NT2/D1 (cell line): ENCODE measurements around the gene TMEM161B.
A peak's percentile ranks its signal among the peaks of the same experiment; 100 is the strongest.

ENCODE experiments used
- DNase-seq: peaks from one replicate; pipeline ENCODE4 v3.0.0-alpha.2; 2011; ENCODE audit warnings: low read depth, low spot score
- H3K27me3 ChIP-seq: 2 replicates; pipeline ENCODE4 v1.6.0; 2011; ENCODE audit warnings: mild to moderate bottlenecking; ENCODE audit not compliant: insufficient read length, insufficient read depth
- H3K36me3 ChIP-seq: 2 replicates; pipeline ENCODE4 v1.6.1; 2011; ENCODE audit warnings: mild to moderate bottlenecking, low read length, mixed read lengths; ENCODE audit not compliant: insufficient read depth, insufficient read length
- H3K4me1 ChIP-seq: 2 replicates; pipeline ENCODE4 v1.5.1; 2011; ENCODE audit not compliant: insufficient read depth, insufficient read length
- H3K4me3 ChIP-seq: 2 replicates; pipeline ENCODE4 v1.5.1; 2011; ENCODE audit warnings: low read depth; ENCODE audit not compliant: insufficient read length
- H3K9ac ChIP-seq: 2 replicates; pipeline ENCODE4 v1.6.0; 2011; ENCODE audit warnings: low read depth; ENCODE audit not compliant: insufficient read length
- H3K9me3 ChIP-seq: 2 replicates; pipeline ENCODE4 v1.5.1; 2011; ENCODE audit warnings: mild to moderate bottlenecking, low read length; ENCODE audit not compliant: insufficient read depth
- SUZ12 ChIP-seq: IDR thresholded peaks from 2 replicates; pipeline ENCODE4 v1.6.1; 2011; ENCODE audit not compliant: insufficient read length, insufficient read depth; ENCODE audit errors: extremely low read depth
- YY1 ChIP-seq: IDR thresholded peaks from 2 replicates; pipeline ENCODE4 v1.6.1; 2011; ENCODE audit not compliant: insufficient read length, insufficient read depth
- ZNF274 ChIP-seq: IDR thresholded peaks from 2 replicates; pipeline ENCODE4 v1.6.1; 2011; ENCODE audit warnings: mild to moderate bottlenecking, low read depth, low read length

TMEM161B gene

DNA sequence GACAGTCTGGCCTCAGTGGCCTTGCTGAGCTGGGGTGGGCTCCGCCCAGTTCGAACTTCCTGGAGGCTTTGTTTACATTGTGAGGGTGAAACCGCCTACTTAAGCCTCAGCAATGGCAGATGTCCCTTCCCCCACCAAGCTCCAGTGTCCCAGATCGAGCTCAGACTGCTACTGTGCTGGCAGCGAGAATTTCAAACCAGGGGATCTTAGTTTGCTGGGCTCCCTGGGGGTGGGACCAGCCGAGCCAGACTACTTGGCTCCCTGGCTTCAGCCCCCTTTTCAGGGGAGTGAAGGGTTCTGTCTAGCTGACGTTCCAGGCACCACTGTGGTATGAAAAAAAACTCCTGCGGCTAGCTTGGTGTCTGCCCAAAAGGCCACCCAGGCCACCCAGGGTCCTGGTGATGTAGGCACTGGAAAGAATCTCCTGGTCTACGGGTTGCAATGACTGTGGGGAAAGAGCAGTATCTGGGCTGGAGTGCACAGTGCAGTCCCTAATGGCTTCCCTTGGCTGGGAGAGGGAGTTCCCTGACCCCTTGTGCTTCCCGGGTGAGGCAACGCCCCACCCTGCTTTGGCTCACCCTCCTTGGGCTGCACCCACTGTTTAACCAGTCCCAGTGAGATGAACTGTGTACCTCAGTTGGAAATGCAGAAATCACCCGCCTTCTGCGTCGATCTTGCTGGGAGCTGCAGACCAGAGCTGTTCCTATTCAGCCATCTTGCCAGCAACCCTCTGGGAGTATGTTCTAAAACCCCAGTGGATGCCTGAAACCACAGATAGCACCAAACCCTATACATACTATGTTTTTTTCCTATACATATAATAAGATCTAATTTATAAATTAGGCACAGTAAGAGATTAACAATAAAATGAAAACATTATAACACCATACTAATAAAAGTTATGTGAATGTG, 95.5 kb downstream of the TMEM161B start:
- no peaks in the 10 kb centered on the region for H3K36me3 ChIP-seq
- no peak overlapping the region for H3K9ac ChIP-seq
- no peaks in the 10 kb centered on the region for H3K9me3 ChIP-seq
- no peaks in the 10 kb centered on the region for H3K27me3 ChIP-seq
- peak; percentile 47 for DNase-seq
- no peak for TF ChIP-seq ZNF274
- no peak for TF ChIP-seq YY1
- TF ChIP-seq SUZ12 = no peak
- H3K4me1 ChIP-seq = no peaks in the 10 kb centered on the region
- no peak overlapping the region for H3K4me3 ChIP-seq

DNA sequence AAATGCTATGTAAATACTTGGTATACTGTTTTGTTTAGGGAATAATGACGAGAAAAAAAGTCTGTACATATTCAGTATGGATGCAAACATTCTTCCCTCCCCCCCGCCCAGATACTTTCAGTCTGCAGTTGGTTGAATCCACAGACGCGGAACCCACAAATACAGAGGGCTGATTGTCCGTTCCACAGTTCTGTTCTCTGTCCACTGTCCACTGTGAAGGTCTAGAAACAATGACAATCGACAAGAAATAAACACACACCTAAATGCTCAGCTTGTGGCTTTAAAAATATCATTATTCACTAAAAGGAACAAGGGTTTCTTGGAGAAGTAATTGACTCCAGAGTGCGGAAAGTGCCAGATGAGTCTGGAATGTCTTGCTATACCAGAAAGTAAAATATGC, 109.1 kb downstream of the TMEM161B start:
- no peaks in the 10 kb centered on the region for H3K27me3 ChIP-seq
- TF ChIP-seq ZNF274 = no peak

DNA sequence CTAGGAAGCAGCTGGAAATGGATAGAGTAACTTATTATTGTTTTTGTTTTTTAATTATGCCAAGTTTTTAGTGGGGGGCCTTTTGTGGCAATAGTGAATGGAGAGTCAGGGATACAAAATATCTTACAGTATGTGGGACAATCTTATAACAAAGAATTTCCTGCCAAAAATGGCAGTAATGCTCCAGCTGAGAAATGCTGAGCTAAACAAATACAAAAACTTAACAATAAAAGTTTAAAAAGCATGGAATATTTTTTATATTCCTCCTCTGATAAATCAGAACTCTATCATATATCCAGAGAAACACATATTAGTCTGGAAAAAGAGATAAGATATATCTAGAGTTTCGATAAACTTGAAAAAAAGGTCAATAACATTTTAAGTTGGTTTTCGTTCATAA, 110.6 kb downstream of the TMEM161B start:
- DNase-seq = no peak
- H3K9ac ChIP-seq = no peak overlapping the region
- no peaks in the 10 kb centered on the region for H3K4me1 ChIP-seq
- no peaks in the 10 kb centered on the region for H3K27me3 ChIP-seq
- TF ChIP-seq SUZ12 (no peak), ZNF274 (no peak), YY1 (no peak)
- no peaks in the 10 kb centered on the region for H3K9me3 ChIP-seq
- H3K4me3 ChIP-seq = no peak overlapping the region
- H3K36me3 ChIP-seq = no peaks in the 10 kb centered on the region

More for the DNA sequence above, 109.1 kb downstream of the TMEM161B start:
- no peak for DNase-seq
- Histone ChIP-seq H3K4me3 (no peak overlapping the region), H3K4me1 (no peaks in the 10 kb centered on the region), H3K9ac (no peak overlapping the region), H3K36me3 (no peaks in the 10 kb centered on the region), H3K9me3 (no peaks in the 10 kb centered on the region)

DNA sequence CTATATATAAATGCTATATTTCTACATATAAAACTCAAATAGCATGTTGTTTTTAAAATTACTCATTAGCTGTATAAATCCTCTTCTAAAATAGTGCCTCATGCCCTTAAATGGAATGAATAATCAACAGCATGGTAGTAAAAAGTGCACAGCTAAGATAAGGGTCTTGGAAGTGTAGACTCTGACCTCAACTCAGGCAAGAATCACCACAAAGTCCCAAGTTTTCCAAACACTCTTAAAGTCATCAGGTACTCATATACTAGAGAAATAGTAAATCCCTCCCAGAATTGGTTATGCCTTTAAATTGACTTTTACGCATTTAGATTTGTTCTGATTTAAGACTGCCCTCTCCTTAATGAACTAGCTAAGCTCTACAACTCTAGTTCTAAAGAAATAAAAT, 113.8 kb downstream of the TMEM161B start:
- Histone ChIP-seq H3K9ac (no peak overlapping the region), H3K9me3 (peaks cover 22% of the 10 kb centered on the region; the same call in 1 of the 2 replicates)
- TF ChIP-seq ZNF274 = no peak
- TF ChIP-seq SUZ12 = no peak
- no peak for TF ChIP-seq YY1

DNA sequence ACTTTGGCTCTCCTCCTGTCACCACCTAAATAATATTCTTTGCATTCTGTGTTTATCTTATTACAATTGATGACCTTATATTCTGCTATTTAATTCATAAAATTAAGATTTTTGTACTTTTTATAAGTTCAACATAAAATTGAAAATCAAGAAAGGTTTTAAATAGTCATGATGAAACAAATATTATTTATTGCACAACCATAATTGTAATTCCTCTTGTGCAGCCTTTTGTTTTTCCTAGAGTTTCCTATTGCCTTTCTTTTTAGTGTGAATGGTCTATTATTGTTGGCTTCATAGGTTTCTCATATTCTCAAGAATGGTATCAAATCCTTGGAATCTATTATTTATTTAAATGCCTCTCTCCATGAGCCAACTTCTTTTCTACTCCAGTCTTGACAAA, 117.9 kb downstream of the TMEM161B start:
- peaks cover 21% of the 10 kb centered on the region for H3K27me3 ChIP-seq
- peaks cover 22% of the 10 kb centered on the region; the same call in 1 of the 2 replicates for H3K9me3 ChIP-seq
- no peak overlapping the region for H3K9ac ChIP-seq
- no peaks in the 10 kb centered on the region for H3K4me1 ChIP-seq
- H3K36me3 ChIP-seq = no peaks in the 10 kb centered on the region
- no peak for TF ChIP-seq ZNF274
- no peak for TF ChIP-seq YY1
- TF ChIP-seq SUZ12 = no peak
- no peak for DNase-seq
- H3K4me3 ChIP-seq = no peak overlapping the region

More for the DNA sequence above, 113.8 kb downstream of the TMEM161B start:
- Histone ChIP-seq H3K4me3 (no peak overlapping the region), H3K36me3 (no peaks in the 10 kb centered on the region), H3K27me3 (no peaks in the 10 kb centered on the region), H3K4me1 (no peaks in the 10 kb centered on the region)
- DNase-seq = no peak

DNA sequence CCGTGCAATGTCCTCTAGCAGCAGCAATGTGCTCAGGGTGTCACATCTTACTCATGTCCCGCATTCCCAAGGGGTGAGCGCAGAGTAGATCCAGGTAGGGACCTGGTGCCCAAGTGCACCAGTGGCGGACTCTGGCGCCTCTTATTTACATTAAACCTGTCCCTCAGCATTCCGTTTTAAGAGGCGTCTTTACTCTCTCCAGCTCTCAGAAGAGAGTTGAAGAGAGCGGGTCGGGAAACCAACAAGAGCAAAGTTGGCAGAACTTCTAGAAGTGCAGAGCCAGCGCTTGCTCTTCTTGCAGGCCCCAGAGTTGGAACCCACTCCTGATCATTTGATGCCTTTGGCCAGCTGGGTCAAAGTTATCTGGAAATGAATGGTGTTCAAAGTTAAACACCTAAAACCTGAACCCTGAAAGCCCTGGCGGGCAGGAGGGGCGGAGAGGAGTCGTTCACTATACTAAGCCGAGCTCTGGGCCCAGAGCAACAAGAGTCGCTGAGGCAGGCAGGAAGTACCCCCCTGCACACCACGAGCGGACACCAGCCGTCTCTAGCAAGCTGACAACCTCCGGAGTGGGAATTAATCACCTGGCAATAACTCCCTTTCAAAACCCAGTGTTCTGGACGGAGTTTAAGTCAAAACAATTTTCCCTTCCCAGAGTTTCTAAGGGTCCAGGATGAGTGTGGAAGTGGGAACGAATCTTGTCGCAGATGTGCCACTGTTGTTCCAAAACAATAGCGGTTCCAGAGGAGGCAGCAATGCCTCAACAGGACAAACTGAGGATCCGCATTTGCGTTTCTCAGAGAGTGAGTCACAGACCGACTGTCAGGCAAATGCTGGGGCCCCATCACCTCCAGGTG, 122.8 kb downstream of the TMEM161B start:
- no peak for DNase-seq
- Histone ChIP-seq H3K9me3 (peaks cover 8% of the 10 kb centered on the region; the same call in 1 of the 2 replicates), H3K9ac (no peak overlapping the region), H3K36me3 (no peaks in the 10 kb centered on the region), H3K27me3 (peaks cover 64% of the 10 kb centered on the region), H3K4me1 (no peaks in the 10 kb centered on the region), H3K4me3 (peak overlapping the region; percentile 21)
- TF ChIP-seq YY1 (no peak), SUZ12 (no peak), ZNF274 (no peak)

DNA sequence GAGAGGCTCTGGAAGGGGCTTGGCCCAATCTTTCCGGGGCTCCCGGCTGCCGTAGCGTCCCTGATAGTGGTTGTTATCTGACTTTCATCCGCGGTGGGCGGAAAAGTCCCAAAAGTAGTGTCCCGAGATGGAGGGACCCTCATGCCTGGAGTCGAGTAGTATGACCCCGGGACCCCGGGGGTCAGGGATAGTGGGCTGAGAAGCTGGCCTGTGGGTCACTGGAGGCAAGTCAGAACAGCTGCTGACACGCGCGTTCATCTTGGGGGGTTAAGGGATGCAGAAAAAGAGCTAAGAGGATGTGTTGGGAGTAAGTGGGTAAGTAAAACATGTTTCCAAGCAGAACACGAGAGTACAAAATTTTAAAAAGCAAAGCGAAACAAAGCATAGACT, 123.4 kb downstream of the TMEM161B start:
- peaks cover 71% of the 10 kb centered on the region for H3K27me3 ChIP-seq
- H3K9me3 ChIP-seq = peaks cover 3% of the 10 kb centered on the region; the same call in 1 of the 2 replicates
- peak overlapping the region; percentile 21 for H3K4me3 ChIP-seq
- TF ChIP-seq SUZ12 = peak; percentile 48
- TF ChIP-seq YY1 = no peak
- TF ChIP-seq ZNF274 = no peak
- DNase-seq = no peak
- no peak overlapping the region for H3K9ac ChIP-seq
- H3K36me3 ChIP-seq = no peaks in the 10 kb centered on the region
- H3K4me1 ChIP-seq = no peaks in the 10 kb centered on the region
